ENCODE data around the gene HSPA5. TPM values are rescaled to one million over a fixed set of nuclear protein-coding genes. Genes with fewer than 3 reads are reported as not detected.
A peak's percentile ranks its signal among the peaks of the same experiment; 100 is the strongest.

The HSPA5 gene
- total and polyA plus RNA-seq, 10 of the 15 experiments (the other 5 are each of a cell fraction or from before 2014, with no cell fraction given), result 39.8 to 517 (median 105) TPM

- SMC1A ChIA-PET (ENCODE audit: uncharacterized antibody, unreplicated experiment), result interaction anchor here (0.6 to 1.5 kb wide), 11 partner anchors 9 to 72 kb away, joined by 3 to 5 read pairs (median 3); no protein-coding TSS in a partner anchor
- TF ChIP-seq CBFB (IDR thresholded peaks at IDR 0.05; ENCODE audit: low read depth) (no peak), SMC3 (IDR thresholded peaks at IDR 0.05; ENCODE audit: borderline replicate concordance, low read length) (0 out of 2 replicates have a peak, but pooled peaks have one; percentile 10), CHD4 (IDR thresholded peaks at IDR 0.05) (no peak), PML (IDR thresholded peaks at IDR 0.05; ENCODE audit: low read length) (0 out of 2 replicates have a peak, but pooled peaks have one; percentile 14), NFXL1 (IDR thresholded peaks at IDR 0.05; ENCODE audit: borderline replicate concordance) (no peak), YBX1 (IDR thresholded peaks at IDR 0.05) (no peak), MAX (IDR thresholded peaks at IDR 0.05; ENCODE audit: low read depth, low read length) (no peak), SRF (IDR thresholded peaks at IDR 0.05; ENCODE audit: low read depth in 2 of 2, low read length in 2 of 2) (no peak), CREM (IDR thresholded peaks at IDR 0.05; ENCODE audit: low read depth) (no peak), MLLT1 (IDR thresholded peaks at IDR 0.05) (peak; percentile 94), RELA (IDR thresholded peaks at IDR 0.05; ENCODE audit: borderline replicate concordance, partially characterized antibody) (no peak), NR2C1 (IDR thresholded peaks at IDR 0.05) (no peak), NKRF (conservative IDR thresholded peaks at IDR 0.05) (peak; percentile 49; the same call in 1 of the 2 replicates), SIX5 (IDR thresholded peaks at IDR 0.05; ENCODE audit: low read depth, low read length, severe bottlenecking) (no peak)
Observed at GRCh38 chr9:125241863-125242739, 958 bp upstream of the HSPA5 start.

More at GRCh38 chr9:125241863-125242739, 958 bp upstream of the HSPA5 start:
- FAIRE-seq (no peak), ATAC-seq (peak; percentile 23), DNase-seq (ENCODE audit: low read depth, low spot score) (no peak)
- Histone ChIP-seq H3K4me2 (ENCODE audit: control insufficient read depth, insufficient read depth) (peak overlapping the region; percentile 77), H3K9me3 (replicated peaks; ENCODE audit: control insufficient read depth, insufficient read depth, low read length) (no peaks in the 10 kb centered on the region), H3K36me3 (ENCODE audit: control insufficient read depth in 2 of 2, insufficient read depth in 2 of 2, low read length in 1 of 2) (peaks cover 10 to 21% of the 10 kb centered on the region in 2 experiments), H3K4me1 (ENCODE audit: control insufficient read depth, insufficient read depth, low read length) (peaks cover 6% of the 10 kb centered on the region), H2AFZ (ENCODE audit: control insufficient read depth, low read depth, low read length) (peak overlapping the region; percentile 97), H3K79me2 (ENCODE audit: control insufficient read depth, insufficient read depth, low read length) (peaks cover 49% of the 10 kb centered on the region), H3K27ac (ENCODE audit: control insufficient read depth, insufficient read depth) (peak overlapping the region; percentile 99), H3K9ac (ENCODE audit: control insufficient read depth, insufficient read depth, low read length) (peak overlapping the region; percentile 100), H3K27me3 (replicated peaks in 1 of 2; ENCODE audit: control insufficient read depth in 2 of 2, insufficient read depth in 2 of 2, low read length in 1 of 2) (no peaks in the 10 kb centered on the region), H4K20me1 (ENCODE audit: control insufficient read depth, insufficient read depth) (0 out of 2 replicates have a peak, but pooled peaks cover 3% of the 10 kb centered on the region), H3K4me3 (peak overlapping the region; percentile 94)
- ChIA-PET CTCF (interaction anchor here (0.6 to 1.4 kb wide), 8 partner anchors 20 to 470 kb away, joined by 3 to 13 read pairs (median 3); partner anchors contain the start of gene GAPVD1), POLR2A (interaction anchor here (0.6 to 3.8 kb wide), 22 partner anchors 9 to 1465 kb away, joined by 3 to 39 read pairs (median 4); partner anchors contain the start of genes ARPC5L, GAPVD1, NR6A1 and RABEPK), RAD21 (ENCODE audit: unreplicated experiment) (interaction anchor here (0.6 to 1.7 kb wide), 6 partner anchors 16 to 583 kb away, joined by 3 to 15 read pairs (median 4); partner anchors contain the start of gene GAPVD1)
- WGBS (ENCODE audit: insufficient coverage, insufficient replicate concordance, low lambda C conversion rate, missing lambda C conversion rate), result 16% methylated on average over 26 of the region's 27 CpGs
- TSS peak; percentile 98 for BruUV-seq (replicated peaks)
- intact Hi-C loops (cut with micrococcal nuclease; ENCODE audit: unreplicated experiment) (loop anchor here (2.0 to 5.0 kb wide), 2 partner anchors 19 to 380 kb away; partner anchors contain the start of genes ARPC5L, GAPVD1 and RPL35), in situ Hi-C loops (cut with MboI) (no loop called here)
